ENCODE measurements around the gene CLEC12A.
"Not testable (repeated sequence)": the region's sequence is repeated elsewhere in the genome, so short reads cannot be mapped to it uniquely, and the experiment has no call there.

Gene CLEC12A

DNA sequence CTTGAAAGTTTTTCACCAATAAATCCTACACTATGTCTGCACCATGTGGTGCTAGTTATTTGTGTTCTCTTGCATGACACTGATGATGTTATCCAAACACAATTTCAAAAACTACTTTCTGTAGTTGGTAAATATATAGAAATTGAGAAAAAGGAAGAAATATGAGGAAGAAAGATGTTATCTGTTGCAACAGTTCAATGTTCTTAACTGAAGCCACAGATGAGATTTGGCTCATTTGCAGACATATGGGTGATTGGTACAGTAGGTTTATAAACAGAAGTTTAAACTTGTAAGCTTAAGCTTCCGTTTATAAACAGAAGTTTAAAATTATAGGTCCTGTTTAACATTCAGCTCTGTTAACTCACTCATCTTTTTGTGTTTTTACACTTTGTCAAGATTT is at the start of gene CLEC12A:
Gene CLEC12A (plus strand): TSS at position 229 of the 400 bp plus-strand sequence. CDS start 188 bp downstream, outside the sequence.
- DNase-seq, result peak; percentile 5

DNA sequence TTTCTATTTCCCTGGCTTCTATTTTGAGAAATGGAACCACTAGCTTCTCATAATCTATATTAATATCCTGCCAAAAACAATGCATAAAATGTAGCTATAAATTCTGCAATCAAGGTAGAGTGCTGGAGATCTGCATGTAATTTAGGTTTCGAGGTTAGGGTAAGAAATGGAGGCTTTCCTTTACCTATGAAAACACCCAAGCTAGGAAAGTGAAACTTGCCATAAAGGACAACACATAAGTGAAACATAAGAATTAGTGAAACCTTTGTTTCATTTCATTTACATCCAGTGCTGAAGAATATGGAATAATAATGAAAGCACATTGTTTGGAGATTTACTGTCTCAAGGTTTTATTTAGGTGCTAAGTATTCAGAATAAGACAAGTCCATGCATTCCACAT is 48.8 kb upstream of the CLEC12A start:
- DNase-seq, result no peak

DNA sequence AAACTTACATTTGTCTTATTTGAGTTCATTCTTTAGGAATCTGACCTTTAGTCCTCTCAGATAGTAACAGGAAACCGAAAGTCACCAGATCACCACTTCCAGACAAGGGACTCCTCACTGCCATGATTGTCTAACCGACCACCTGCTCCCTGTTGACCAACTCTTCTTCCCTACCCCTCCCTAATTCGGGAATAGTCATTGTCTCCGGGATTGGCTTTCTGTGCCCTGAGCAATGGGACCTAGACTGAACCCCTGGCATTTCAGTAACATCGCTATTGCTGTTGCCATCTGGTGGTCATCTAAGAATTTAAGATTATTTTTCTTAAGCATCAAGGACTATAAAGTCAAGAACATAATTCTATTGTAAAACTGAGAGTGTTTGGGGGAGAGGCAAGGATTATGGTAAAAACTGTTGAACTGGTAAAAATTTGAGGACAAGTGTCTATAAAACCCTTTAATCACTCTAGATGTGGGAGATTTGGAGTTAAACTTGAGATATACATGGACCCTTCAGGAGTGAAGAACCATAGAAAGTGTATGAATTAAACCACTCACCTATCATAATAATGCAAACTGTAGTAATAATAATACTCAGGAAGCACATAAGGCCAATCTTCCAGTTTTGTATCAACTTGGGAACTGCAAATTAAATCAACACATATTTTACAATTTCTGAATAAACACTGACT is 45.4 kb upstream of the CLEC12A start:
- peak; percentile 57 for DNase-seq

DNA sequence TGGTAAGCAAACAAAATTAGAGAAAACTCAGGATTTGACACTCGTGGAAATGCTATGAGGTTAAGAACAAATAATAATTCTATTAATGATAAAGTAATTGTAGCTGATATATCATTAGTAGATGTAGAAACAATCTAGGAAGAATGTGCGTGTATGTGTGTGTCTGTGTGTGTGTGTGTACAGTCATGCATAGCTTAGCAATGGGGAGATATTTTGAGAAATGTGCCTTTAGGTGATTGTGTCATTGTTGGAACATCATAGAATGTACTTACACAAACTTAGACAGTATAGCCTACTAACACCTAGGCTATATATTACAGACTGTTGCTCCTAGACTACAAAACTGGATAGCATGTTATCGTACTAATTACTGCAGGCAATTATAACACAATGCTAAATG is 44.3 kb upstream of the CLEC12A start:
- DNase-seq, result no peak

DNA sequence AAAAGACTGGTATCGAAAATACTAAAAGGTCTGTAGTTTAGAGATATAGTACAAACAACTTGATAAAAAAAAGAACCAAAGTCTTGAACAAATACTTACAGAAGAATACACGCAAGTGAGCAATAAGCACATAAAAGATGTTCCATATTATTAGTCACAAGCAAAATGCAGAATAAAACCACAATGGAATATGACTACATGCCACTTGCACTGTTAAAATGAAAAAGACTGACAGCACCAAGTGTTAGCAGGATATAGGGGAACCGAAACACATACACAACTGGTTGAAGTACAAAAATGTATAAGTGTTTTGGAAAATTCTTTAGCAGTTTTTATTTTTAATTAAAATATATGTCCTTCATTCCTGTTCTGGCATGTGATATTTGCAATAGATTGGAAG is 42.6 kb upstream of the CLEC12A start:
- DNase-seq, result no peak

DNA sequence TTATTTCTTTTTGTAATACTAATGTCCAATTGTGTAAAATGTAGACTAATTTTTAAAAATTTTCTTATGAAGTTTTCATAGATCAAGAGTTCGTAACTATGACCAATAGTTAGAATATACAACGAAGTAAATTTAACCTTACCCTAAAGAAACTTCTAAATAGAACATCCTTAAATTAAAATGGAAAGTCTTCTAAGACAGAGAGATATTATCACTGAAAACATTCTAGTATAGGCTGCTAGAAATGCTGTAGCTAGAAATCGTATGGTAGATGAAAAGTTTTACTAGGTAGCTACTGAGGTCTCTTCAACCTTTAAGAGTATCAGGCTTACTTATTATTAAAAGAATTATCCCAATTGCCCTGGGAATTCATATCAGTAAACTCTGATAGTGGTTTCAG is 40.0 kb upstream of the CLEC12A start:
- no peak for DNase-seq

DNA sequence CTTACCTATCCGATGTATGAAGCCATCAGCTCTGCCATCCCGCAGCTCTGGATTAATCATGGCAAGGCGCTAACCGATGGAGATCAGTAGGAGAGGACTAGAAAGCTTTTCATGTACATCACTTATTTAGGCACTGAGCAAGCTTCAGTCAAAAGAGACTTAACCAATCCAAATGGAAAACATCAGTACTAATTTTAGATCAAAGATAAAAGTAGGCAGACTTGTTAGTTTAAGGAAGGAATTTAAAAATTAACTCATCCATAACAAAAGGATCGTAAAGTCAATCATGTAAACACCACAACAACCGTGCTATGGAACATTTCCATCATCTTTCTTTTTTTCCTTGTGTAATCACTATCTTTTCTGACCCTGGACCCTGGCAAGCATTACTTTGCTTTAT is 38.9 kb upstream of the CLEC12A start, which contains the start of gene CLEC2A:
Gene CLEC2A (minus strand): TSS at position 101 of the 400 bp plus-strand sequence. CDS start 41 bp downstream, at position 60.
- no peak for DNase-seq

DNA sequence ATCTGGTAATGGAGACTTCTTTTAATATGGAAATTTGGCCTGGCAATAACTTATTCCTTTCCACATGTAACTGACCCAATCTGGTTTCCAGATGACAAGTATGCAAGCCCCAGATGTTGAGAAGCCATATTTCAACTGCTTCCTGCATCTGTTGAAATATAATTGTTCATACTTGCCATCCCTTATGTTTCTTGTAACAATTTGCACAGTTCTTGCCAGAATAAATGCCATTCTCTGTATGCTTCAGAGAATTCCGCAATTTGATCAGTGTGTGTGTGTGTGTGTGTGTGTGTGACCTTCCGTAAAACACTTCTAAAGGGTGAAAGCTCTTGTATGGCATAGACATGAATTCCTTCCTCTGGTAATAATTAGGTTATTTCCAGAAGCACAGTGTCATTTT is 37.3 kb upstream of the CLEC12A start:
- DNase-seq, result no peak

DNA sequence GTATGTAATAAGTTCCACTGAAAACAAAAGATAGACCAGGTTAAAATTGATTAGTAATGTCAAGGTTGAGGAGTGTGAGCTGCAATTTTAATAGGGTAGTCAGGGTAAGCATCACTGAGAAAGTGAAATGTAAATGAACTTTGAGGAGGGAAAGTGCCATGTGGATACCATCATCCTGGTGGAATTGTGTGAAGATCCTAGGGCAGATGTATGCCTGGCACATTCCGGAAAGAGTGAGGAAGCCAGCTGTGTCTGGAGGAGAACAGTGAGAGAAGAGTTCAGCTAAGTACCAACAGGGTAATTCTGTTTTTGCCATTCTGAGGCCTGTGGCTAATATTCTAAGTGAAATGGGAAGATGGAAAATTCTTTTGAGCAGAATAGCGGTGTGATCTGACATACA is 36.2 kb upstream of the CLEC12A start:
- DNase-seq, result no peak

DNA sequence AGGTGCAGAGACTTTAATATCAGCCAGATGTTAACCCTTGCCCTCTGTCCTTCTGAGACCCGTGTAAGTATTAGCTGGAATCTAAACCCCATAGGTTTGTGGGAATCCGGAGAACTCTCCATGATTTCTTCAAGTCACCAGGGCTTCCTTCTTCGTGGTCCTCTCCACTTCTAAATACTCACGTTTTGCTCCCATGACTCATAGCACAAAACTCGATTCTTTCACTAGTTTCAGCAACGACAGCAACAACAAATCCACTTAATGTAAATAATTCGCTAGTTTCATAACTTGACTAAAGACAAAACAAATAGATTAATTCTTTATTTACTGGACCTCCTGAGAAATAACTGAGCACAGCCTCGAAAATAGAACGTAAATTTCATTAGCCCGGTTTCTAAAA is 34.6 kb upstream of the CLEC12A start:
- no peak for DNase-seq

DNA sequence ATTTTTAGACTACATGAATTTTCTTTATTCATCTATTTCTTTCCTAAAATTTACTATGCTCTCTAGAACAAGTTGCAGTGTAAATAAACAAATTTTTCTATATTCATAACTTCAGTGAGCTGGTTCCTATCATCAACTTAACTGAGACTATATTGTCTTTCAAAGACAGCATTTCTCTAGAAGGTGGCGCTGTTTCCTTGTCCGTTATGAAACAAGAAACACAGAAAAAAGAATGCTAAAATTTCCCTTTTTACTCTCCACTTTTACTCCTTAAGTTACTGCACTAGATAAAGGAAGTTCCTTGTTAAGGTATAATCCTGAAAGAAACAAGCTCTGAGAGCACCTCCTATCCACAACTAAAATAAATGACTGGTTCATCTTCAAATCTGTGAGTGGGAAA is 30.8 kb upstream of the CLEC12A start:
- DNase-seq, result peak; percentile 24

DNA sequence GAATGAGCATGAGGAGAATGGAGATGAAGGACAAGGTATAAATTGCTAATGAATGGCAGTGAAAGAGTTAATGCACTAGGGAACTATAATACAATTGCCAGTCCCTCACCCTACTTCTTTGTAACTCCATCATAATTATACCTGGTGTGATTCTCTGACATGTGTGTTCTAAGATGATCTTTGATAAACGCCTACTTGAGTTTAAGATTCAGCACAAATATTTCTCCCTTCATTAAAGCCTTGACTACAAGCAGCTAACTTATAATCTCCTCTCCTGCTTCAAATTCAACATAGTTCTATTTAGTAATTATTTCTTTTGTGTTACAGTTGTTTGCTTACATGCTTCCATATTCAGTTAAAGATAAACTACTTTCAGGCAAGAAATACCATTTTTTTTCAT is 29.4 kb upstream of the CLEC12A start:
- DNase-seq, result no peak

DNA sequence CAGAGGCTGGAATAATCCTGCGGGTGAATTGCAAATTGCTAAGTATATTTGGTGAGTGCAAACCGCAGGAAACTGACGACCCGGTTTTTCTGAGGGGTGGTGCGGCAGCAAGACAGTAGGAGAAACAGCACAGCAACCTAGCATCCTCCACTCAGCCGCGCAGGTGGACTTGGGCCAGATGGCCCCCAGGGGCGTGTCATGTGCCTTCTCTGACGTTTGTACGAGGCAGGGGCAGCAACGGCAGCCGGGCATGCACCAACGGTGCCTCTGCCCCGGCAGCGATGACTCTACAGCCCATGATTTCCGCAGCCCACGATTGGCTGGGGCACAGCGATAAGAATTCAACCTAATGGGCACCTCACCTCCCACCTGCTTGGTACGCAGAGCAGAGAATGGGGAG is 28.0 kb upstream of the CLEC12A start:
- DNase-seq, result peak; percentile 11

DNA sequence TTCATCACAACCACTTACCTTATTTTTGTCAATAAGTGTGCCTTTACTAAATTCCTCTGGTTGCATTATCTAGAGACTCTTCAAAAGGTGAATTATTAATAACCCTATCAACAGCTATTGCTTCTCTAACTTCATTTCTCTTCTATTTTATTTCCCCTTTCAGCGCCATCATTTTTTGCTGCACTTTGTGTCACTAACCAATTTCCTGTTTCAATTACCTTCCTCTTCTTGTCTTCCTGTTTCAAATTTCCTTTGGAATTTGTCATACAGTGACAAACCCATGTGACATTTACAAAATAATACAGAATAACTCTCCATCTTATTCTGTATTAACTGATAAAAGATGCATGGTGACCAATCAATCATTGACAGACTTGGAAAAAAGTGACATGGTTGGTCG is 26.8 kb upstream of the CLEC12A start:
- no peak for DNase-seq

DNA sequence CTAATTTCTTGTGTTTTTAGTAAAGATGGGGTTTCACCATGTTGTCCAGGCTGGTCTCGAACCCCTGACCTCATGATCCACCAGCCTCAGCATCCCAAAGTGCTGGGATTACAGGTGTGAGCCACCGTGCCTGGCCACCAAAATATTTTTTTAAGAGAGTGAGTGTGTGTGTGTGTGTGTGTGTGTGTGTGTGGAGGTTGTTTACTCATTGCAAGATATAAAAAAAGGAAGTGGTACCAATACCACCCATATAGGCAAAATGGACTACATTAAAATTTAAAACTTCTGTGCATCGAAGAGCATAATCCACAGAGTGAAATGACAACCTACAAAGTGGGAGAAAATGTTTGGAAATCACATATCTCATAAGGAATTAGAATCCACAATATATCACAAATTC is 23.5 kb upstream of the CLEC12A start:
- DNase-seq, result no peak

DNA sequence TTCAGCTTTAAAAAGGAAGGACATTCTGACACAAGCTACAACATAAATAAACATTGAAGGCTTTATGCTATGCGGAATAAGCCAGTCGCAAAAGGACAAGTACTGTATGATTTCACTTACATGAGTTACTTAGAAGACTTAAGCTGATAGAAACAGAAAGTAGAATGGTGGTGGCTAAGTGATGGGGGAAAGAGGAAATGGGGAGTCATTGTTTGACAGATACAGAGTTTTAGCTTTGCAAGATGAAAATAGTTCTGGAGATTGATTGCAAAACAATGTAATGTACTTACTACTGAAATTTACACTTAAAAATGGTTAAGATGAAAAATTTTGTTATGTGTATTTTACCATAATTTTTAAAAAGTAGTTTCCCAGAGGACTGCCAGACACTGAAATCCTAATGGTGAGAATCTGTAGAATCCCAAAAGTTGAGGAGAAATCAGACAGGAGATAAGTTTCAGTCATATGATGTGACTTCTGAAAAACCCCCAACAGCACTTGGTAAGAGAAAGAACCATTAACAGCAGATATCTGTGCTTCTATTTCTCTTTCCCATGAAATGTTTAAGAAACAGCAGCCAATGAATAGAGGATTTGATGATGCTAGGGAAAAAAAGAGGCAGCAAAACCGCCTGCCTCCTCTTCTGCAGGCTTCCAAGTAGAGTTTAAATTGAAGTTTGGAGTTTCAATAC is 22.5 kb upstream of the CLEC12A start:
- DNase-seq, result no peak

DNA sequence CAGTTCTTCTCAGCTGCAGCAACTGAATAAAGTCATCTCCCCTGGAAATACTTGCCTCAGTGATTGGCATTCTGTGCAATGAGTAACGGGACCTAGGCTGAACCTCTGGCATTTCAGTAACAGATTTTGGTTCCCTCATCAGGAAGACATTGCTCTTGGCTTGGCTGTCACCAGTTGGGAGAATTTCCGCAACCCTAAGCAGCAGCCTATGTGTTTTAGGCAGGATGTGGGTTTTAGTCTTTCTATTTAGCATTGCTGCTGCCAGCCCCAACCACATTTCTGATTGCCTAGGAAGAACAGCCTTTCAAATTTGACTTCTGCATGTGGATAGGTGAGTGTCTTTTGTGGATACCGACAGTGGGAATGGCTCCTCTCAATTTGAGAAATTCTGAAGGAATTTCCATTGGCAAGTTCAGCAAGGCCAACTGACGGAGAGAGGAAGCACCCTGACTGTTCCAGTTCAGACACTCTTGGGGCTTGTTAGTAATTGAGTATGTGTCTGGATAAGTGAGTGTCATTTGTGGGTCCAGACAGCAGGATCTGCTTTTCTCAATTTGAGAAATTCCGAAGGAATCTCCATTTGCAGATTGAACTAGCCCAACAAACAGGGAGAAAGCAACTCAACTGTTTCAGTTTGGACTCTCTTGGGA is 20.1 kb upstream of the CLEC12A start:
- DNase-seq, result no peak

DNA sequence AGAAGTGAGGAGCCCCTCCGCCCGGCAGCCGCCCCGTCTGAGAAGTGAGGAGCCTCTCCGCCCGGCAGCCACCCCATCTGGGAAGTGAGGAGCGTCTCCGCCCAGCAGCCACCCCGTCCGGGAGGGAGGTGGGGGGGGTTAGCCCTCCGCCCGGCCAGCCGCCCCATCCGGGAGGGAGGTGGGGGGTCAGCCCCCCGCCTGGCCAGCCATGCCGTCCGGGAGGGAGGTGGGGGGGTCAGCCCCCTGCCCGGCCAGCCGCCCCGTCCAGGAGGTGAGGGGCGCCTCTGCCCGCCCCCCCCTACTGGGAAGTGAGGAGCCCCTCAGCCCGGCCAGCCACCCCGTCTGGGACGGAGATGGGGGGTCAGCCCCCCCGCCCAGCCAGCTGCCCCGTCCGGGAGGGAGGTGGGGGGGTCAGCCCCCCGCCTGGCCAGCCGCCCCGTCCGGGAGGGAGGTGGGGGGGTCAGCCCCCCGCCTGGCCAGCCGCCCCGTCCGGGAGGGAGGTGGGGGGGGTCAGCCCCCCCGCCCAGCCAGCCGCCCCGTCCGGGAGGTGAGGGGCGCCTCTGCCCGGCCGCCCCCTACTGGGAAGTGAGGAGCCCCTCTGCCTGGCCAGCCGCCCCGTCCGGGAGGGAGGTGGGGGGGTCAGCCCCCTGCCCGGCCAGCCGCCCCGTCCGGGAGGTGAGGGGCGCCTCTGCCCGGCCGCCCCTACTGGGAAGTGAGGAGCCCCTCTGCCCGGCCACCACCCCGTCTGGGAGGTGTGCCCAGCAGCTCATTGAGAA is 18.1 kb upstream of the CLEC12A start:
- DNase-seq, result not testable (repeated sequence)

DNA sequence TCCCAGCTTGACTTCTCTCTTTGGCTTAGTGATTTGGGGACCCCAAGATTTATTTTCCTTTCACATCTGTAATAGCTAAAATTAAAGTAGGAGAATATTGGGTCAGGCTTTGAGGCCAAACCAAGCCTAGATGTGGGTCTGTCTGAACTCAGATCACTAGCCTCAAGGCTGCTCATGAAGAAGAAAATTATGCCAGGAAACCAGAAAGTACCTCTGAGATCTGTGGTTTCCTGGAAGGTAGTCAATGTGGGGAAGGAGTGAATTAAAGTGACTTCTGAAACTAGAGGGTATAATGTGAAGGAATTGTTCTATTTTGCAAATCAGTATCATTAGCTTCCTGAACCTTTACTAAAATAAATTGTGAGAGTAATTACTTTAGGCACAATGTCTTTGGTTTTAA is 13.4 kb upstream of the CLEC12A start:
- no peak for DNase-seq

DNA sequence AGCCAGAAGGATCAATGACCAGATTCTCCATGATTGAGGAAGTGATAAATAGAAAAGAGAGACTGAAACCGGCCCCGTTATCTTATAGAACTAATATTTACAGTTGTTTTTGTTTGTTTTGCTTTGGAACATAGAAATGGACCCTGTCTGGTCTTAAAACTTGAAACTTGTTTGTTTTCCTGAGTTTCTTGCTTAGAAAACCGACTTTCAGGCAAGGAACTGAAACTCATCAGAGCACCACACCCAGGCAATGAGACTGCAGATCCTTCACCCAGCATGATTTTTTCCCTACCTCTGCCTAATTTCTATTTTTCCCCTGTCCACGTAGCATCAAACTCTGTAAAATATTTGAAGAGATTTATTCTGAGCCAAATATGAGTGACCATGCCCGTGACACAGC is 10.6 kb upstream of the CLEC12A start:
- no peak for DNase-seq

DNA sequence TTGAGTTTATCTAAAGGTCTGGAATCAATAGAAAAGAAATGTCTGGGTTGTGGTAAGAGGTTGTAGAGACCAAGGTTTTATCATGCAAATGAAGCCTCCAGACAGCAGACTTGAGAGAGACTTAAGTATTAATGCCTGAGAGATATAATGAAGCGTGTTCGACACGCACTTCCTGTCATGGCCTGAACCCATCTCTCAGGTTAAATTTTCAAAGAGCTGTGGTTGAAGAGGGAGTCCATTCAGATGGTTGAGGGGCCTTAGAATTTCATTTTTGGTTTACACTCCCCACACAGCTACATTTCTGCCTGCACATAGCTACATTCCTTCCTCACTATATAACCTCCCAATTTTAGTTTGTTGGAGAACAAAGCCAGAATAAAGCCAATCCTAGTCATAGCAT is 10.1 kb upstream of the CLEC12A start:
- DNase-seq, result no peak

DNA sequence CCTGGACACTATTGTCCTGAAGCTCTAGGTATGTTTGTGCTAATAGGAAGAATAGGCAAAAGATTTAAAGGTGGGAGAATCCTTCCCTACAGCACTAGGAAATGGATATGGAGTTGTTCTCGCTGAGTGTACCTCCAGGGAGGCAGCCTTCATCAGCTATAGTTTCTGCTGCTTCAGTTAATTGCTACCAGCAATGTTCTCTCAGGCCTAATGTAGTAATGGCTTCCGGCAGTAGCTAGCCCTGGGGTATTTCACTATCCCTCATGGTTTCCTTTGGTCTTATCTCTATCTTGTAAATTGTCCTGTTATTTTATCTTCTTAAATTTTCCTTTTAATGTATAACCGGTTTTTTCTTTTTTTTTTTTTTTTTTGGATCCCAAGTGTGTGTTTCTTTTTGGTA is 9.3 kb upstream of the CLEC12A start:
- DNase-seq, result no peak

DNA sequence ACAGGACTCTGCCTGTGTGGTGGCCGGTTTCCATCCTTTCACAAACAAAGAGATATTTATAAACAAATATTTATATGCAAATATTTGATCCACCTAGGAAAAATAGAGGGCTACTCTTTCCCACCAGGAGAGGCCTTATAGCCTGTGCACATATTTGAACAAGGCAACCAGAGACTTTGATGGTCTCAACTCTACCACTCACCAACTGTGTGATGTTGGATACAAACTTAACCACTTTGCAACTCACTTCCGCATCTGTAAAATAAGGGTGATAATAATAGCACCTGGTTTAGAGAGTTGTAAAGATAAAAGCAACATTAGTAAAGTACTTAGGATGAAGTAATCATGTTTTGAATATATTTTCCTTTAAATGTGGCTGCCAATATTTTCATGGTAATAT is 1.5 kb upstream of the CLEC12A start:
- no peak for DNase-seq

Data from hematopoietic multipotent progenitor cell treated with erythropoietin and hydrocortisone succinate and interleukin-3 and kit ligand, for 8 days (in vitro differentiated cells).